ENCODE measurements around the gene TPR.

The TPR gene

DNA sequence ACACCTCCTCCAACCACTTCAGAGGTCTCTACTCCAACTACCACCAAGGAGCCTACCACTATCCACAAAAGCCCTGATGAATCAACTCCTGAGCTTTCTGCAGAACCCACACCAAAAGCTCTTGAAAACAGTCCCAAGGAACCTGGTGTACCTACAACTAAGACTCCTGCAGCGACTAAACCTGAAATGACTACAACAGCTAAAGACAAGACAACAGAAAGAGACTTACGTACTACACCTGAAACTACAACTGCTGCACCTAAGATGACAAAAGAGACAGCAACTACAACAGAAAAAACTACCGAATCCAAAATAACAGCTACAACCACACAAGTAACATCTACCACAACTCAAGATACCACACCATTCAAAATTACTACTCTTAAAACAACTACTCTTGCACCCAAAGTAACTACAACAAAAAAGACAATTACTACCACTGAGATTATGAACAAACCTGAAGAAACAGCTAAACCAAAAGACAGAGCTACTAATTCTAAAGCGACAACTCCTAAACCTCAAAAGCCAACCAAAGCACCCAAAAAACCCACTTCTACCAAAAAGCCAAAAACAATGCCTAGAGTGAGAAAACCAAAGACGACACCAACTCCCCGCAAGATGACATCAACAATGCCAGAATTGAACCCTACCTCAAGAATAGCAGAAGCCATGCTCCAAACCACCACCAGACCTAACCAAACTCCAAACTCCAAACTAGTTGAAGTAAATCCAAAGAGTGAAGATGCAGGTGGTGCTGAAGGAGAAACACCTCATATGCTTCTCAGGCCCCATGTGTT is 66.6 kb downstream of the TPR start:
- Histone ChIP-seq H3K23ac (ENCODE audit: low read depth, low read length, poor library complexity) (peak overlapping the region; percentile 31), H4K91ac (ENCODE audit: low read depth, low read length, poor library complexity) (no peak overlapping the region), H2AFZ (ENCODE audit: low read length) (no peak overlapping the region), H3K18ac (ENCODE audit: low read length) (no peak overlapping the region), H3K4ac (ENCODE audit: low read length) (no peak overlapping the region), H4K8ac (ENCODE audit: low read depth, low read length) (no peak overlapping the region), H2AK5ac (ENCODE audit: low read depth, low read length) (no peak overlapping the region), H3K4me2 (ENCODE audit: insufficient read depth, low read length, poor library complexity, severe bottlenecking) (no peak overlapping the region), H3K27ac (replicated peaks; ENCODE audit: low read length) (no peak overlapping the region), H3K79me1 (ENCODE audit: low read depth, low read length) (no peaks in the 10 kb centered on the region), H2BK120ac (ENCODE audit: low read depth, low read length) (no peak overlapping the region), H3K9ac (ENCODE audit: low read depth, low read length, poor library complexity) (no peak overlapping the region), H3K4me3 (ENCODE audit: low read length in 2 of 2) (no peak overlapping the region), H3K36me3 (replicated peaks in 1 of 2; ENCODE audit: control insufficient read depth in 2 of 2, insufficient read depth in 2 of 2, low read length in 2 of 2) (peaks cover 1 to 32% of the 10 kb centered on the region in 2 donors), H3K4me1 (ENCODE audit: control insufficient read depth in 2 of 2, insufficient read depth in 1 of 2, low read depth in 1 of 2, low read length in 2 of 2) (peaks cover 0 to 1% of the 10 kb centered on the region in 2 donors), H2BK5ac (ENCODE audit: low read length) (no peak overlapping the region), H3K14ac (ENCODE audit: low read length) (no peak overlapping the region), H3K27me3 (ENCODE audit: control insufficient read depth in 3 of 3, insufficient read depth in 3 of 3, low read depth in 1 of 3, low read length in 3 of 3) (no peaks in the 10 kb centered on the region), H3K9me3 (replicated peaks in 1 of 2; ENCODE audit: control insufficient read depth in 2 of 2, insufficient read depth in 1 of 2, low read depth in 1 of 2, low read length in 2 of 2) (no peaks in the 10 kb centered on the region), H2BK12ac (ENCODE audit: low read length) (no peak overlapping the region), H2BK15ac (ENCODE audit: low read length) (no peak overlapping the region)
- DNase-seq (ENCODE audit: low spot score), result no peak
- WGBS, 2 donors (ENCODE audit: extremely low coverage in 2 of 2, insufficient read length in 2 of 2, insufficient replicate concordance in 1 of 2), result no CpG with 5 or more reads among the region's 6 CpGs

DNA sequence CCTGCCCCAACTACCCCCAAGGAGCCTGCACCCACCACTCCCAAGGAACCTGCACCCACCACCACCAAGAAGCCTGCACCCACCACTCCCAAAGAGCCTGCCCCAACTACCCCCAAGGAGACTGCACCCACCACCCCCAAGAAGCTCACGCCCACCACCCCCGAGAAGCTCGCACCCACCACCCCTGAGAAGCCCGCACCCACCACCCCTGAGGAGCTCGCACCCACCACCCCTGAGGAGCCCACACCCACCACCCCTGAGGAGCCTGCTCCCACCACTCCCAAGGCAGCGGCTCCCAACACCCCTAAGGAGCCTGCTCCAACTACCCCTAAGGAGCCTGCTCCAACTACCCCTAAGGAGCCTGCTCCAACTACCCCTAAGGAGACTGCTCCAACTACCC is 67.6 kb downstream of the TPR start:
- no peak overlapping the region for H2BK12ac ChIP-seq (ENCODE audit: low read length)
- no peak overlapping the region for H3K9ac ChIP-seq (ENCODE audit: low read depth, low read length, poor library complexity)
- peaks cover 1 to 22% of the 10 kb centered on the region in 2 donors for H3K36me3 ChIP-seq (replicated peaks in 1 of 2; ENCODE audit: control insufficient read depth in 2 of 2, insufficient read depth in 2 of 2, low read length in 2 of 2)
- H4K8ac ChIP-seq (ENCODE audit: low read depth, low read length), result no peak overlapping the region
- no peak overlapping the region for H3K4ac ChIP-seq (ENCODE audit: low read length)
- no peak overlapping the region for H3K14ac ChIP-seq (ENCODE audit: low read length)
- H3K79me1 ChIP-seq (ENCODE audit: low read depth, low read length), result no peaks in the 10 kb centered on the region
- H2BK15ac ChIP-seq (ENCODE audit: low read length), result no peak overlapping the region
- H4K91ac ChIP-seq (ENCODE audit: low read depth, low read length, poor library complexity), result no peak overlapping the region
- H2BK120ac ChIP-seq (ENCODE audit: low read depth, low read length), result no peak overlapping the region
- no peak for DNase-seq (ENCODE audit: low spot score)
- peaks cover 0 to 1% of the 10 kb centered on the region in 2 donors for H3K4me1 ChIP-seq (ENCODE audit: control insufficient read depth in 2 of 2, insufficient read depth in 1 of 2, low read depth in 1 of 2, low read length in 2 of 2)
- no peak overlapping the region for H2BK5ac ChIP-seq (ENCODE audit: low read length)
- H3K18ac ChIP-seq (ENCODE audit: low read length), result no peak overlapping the region
- H3K4me3 ChIP-seq (ENCODE audit: low read length in 2 of 2), result no peak overlapping the region
- no peaks in the 10 kb centered on the region for H3K27me3 ChIP-seq (ENCODE audit: control insufficient read depth in 3 of 3, insufficient read depth in 3 of 3, low read depth in 1 of 3, low read length in 3 of 3)
- no CpG with 5 or more reads among the region's 6 CpGs for WGBS, 2 donors (ENCODE audit: extremely low coverage in 2 of 2, insufficient read length in 2 of 2, insufficient replicate concordance in 1 of 2)
- no peak overlapping the region for H2AFZ ChIP-seq (ENCODE audit: low read length)
- no peak overlapping the region for H2AK5ac ChIP-seq (ENCODE audit: low read depth, low read length)
- H3K27ac ChIP-seq (replicated peaks; ENCODE audit: low read length), result no peak overlapping the region
- H3K9me3 ChIP-seq (replicated peaks in 1 of 2; ENCODE audit: control insufficient read depth in 2 of 2, insufficient read depth in 1 of 2, low read depth in 1 of 2, low read length in 2 of 2), result no peaks in the 10 kb centered on the region
- H3K23ac ChIP-seq (ENCODE audit: low read depth, low read length, poor library complexity), result no peak overlapping the region
- H3K4me2 ChIP-seq (ENCODE audit: insufficient read depth, low read length, poor library complexity, severe bottlenecking), result no peak overlapping the region

DNA sequence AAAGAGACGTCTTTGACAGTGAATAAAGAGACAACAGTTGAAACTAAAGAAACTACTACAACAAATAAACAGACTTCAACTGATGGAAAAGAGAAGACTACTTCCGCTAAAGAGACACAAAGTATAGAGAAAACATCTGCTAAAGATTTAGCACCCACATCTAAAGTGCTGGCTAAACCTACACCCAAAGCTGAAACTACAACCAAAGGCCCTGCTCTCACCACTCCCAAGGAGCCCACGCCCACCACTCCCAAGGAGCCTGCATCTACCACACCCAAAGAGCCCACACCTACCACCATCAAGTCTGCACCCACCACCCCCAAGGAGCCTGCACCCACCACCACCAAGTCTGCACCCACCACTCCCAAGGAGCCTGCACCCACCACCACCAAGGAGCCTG is 68.5 kb downstream of the TPR start:
- Histone ChIP-seq H3K4ac (ENCODE audit: low read length) (no peak overlapping the region), H3K36me3 (replicated peaks in 1 of 2; ENCODE audit: control insufficient read depth in 2 of 2, insufficient read depth in 2 of 2, low read length in 2 of 2) (peaks cover 0 to 13% of the 10 kb centered on the region in 2 donors), H3K23ac (ENCODE audit: low read depth, low read length, poor library complexity) (no peak overlapping the region), H3K18ac (ENCODE audit: low read length) (no peak overlapping the region), H3K14ac (ENCODE audit: low read length) (no peak overlapping the region), H4K8ac (ENCODE audit: low read depth, low read length) (no peak overlapping the region), H3K9me3 (replicated peaks in 1 of 2; ENCODE audit: control insufficient read depth in 2 of 2, insufficient read depth in 1 of 2, low read depth in 1 of 2, low read length in 2 of 2) (no peaks in the 10 kb centered on the region), H3K27ac (replicated peaks; ENCODE audit: low read length) (no peak overlapping the region), H3K79me1 (ENCODE audit: low read depth, low read length) (no peaks in the 10 kb centered on the region), H3K4me3 (ENCODE audit: low read length in 2 of 2) (no peak overlapping the region), H3K27me3 (ENCODE audit: control insufficient read depth in 3 of 3, insufficient read depth in 3 of 3, low read depth in 1 of 3, low read length in 3 of 3) (no peaks in the 10 kb centered on the region), H2BK5ac (ENCODE audit: low read length) (no peak overlapping the region), H2BK120ac (ENCODE audit: low read depth, low read length) (no peak overlapping the region), H3K9ac (ENCODE audit: low read depth, low read length, poor library complexity) (no peak overlapping the region), H2BK15ac (ENCODE audit: low read length) (no peak overlapping the region), H3K4me2 (ENCODE audit: insufficient read depth, low read length, poor library complexity, severe bottlenecking) (no peak overlapping the region), H2AK5ac (ENCODE audit: low read depth, low read length) (no peak overlapping the region), H2BK12ac (ENCODE audit: low read length) (no peak overlapping the region), H2AFZ (ENCODE audit: low read length) (no peak overlapping the region), H3K4me1 (ENCODE audit: control insufficient read depth in 2 of 2, insufficient read depth in 1 of 2, low read depth in 1 of 2, low read length in 2 of 2) (peaks cover 0 to 1% of the 10 kb centered on the region in 2 donors), H4K91ac (ENCODE audit: low read depth, low read length, poor library complexity) (no peak overlapping the region)
- no CpG with 5 or more reads among the region's 3 CpGs for WGBS, 2 donors (ENCODE audit: extremely low coverage in 2 of 2, insufficient read length in 2 of 2, insufficient replicate concordance in 1 of 2)
- no peak for DNase-seq (ENCODE audit: low spot score)

DNA sequence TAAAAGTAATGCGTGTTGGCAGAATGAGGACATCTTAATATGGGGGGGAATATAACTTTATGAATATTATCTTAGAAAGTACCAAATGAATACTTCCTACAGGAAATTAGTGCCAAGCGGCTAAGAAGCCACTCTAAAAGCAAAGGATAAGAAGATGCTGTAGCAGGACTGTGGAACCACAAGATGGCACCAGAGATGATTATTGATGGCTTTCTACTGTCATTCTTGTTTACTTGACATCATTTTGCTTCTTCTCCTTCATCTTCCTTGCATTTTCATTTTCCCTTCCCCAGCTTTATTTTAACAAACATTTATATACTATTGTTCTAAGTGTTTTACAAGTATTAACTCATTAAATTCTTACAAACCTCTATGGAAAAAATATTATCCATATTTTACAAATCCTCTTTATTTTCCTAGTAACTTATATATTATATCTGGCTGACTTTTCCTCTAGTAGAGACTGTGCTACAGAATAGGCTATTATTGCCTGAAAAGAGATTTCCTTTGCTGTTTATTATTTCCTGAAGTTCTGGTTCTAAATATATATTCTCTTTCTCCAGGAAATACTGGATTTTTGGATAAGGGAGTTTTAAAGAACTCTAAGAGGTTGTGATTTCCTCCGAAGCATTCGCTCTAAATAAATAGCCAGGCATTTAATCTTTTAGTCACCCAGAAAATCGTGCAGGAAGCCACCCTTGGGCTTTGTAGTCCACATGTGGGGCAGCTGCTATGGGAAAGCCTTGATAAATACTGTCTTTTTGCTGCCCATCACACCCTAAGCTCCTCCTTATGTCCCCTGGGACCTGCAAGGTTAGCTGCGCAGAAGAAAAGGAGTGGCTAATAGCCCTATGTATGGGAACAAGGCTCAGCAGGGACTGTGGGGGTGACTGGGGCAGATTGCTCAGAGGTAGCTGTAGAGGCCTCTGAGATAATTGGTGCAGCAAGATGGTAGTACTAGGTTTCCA is 69.8 kb downstream of the TPR start:
- Histone ChIP-seq H3K27me3 (ENCODE audit: control insufficient read depth in 3 of 3, insufficient read depth in 3 of 3, low read depth in 1 of 3, low read length in 3 of 3) (no peaks in the 10 kb centered on the region), H2BK5ac (ENCODE audit: low read length) (no peak overlapping the region), H3K36me3 (replicated peaks in 1 of 2; ENCODE audit: control insufficient read depth in 2 of 2, insufficient read depth in 2 of 2, low read length in 2 of 2) (no peaks in the 10 kb centered on the region), H2AFZ (ENCODE audit: low read length) (no peak overlapping the region), H3K27ac (replicated peaks; ENCODE audit: low read length) (no peak overlapping the region), H3K14ac (ENCODE audit: low read length) (no peak overlapping the region), H3K4me2 (ENCODE audit: insufficient read depth, low read length, poor library complexity, severe bottlenecking) (no peak overlapping the region), H2BK120ac (ENCODE audit: low read depth, low read length) (no peak overlapping the region), H3K4me1 (ENCODE audit: control insufficient read depth in 2 of 2, insufficient read depth in 1 of 2, low read depth in 1 of 2, low read length in 2 of 2) (peaks cover 0 to 1% of the 10 kb centered on the region in 2 donors), H3K18ac (ENCODE audit: low read length) (no peak overlapping the region), H3K9me3 (replicated peaks in 1 of 2; ENCODE audit: control insufficient read depth in 2 of 2, insufficient read depth in 1 of 2, low read depth in 1 of 2, low read length in 2 of 2) (no peaks in the 10 kb centered on the region), H4K8ac (ENCODE audit: low read depth, low read length) (no peak overlapping the region), H2AK5ac (ENCODE audit: low read depth, low read length) (no peak overlapping the region), H3K4ac (ENCODE audit: low read length) (no peak overlapping the region), H3K79me1 (ENCODE audit: low read depth, low read length) (no peaks in the 10 kb centered on the region), H2BK15ac (ENCODE audit: low read length) (no peak overlapping the region), H4K91ac (ENCODE audit: low read depth, low read length, poor library complexity) (no peak overlapping the region), H3K4me3 (ENCODE audit: low read length in 2 of 2) (no peak overlapping the region), H3K9ac (ENCODE audit: low read depth, low read length, poor library complexity) (no peak overlapping the region), H2BK12ac (ENCODE audit: low read length) (no peak overlapping the region), H3K23ac (ENCODE audit: low read depth, low read length, poor library complexity) (no peak overlapping the region)
- peak; percentile 6 for DNase-seq (ENCODE audit: low spot score)
- WGBS, 2 donors (ENCODE audit: extremely low coverage in 2 of 2, insufficient read length in 2 of 2, insufficient replicate concordance in 1 of 2), result no CpG with 5 or more reads among the region's 6 CpGs

Data from neuronal stem cell (in vitro differentiated cells).